ENCODE measurements around the gene TRHDE.
"Not testable (repeated sequence)": the region's sequence is repeated elsewhere in the genome, so short reads cannot be mapped to it uniquely, and the experiment has no call there.

Gene TRHDE

GRCh38 chr12:72509891-72510290 is 237.7 kb downstream of the TRHDE start:
- no peak for DNase-seq (ENCODE audit: low read depth in 2 of 3, low spot score in 2 of 3)

- no peak for DNase-seq (ENCODE audit: low read depth in 2 of 3, low spot score in 2 of 3)
These were observed 238.6 kb downstream of the TRHDE start for GRCh38 chr12:72510772-72511171.

DNA sequence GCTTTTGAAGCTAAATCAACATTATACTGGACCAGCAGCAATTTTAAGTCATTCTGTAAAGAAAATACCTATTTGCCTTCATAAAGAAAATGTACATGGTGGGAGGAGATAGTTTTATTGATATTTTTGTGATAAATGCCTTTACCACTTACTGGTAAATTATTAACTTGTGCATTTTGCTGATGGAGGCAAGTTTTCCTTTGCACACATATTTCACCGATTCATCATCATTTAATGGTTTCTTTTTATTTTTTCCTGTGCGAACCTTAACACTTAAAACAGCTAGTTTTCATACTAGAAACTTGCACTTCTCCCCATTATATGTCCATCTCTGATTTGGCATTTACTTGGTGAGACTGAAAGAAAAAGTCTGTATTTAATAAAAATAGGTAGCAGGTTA is 239.3 kb downstream of the TRHDE start:
- DNase-seq (ENCODE audit: low read depth in 2 of 3, low spot score in 2 of 3), result no peak

DNA sequence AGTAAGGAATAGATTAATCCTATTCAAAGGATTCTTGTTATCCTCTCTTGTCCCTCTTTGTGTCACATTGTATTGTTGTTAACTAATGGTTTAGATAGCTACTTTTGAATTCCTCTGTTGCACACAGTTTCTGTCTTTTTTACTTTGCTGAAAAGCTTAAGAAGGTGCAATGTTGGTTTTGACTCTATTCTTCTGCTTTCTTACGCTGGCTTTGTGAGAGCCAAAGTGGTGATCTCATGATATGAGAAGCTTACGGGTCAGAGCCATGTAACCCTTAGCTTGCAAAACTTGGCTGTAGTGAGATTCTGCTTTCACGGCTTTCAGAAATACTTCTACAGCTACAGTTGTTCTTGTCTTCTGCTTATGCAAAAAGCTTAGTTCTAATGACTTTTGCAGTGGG is 239.7 kb downstream of the TRHDE start:
- DNase-seq (ENCODE audit: low read depth in 2 of 3, low spot score in 2 of 3), result no peak

DNA sequence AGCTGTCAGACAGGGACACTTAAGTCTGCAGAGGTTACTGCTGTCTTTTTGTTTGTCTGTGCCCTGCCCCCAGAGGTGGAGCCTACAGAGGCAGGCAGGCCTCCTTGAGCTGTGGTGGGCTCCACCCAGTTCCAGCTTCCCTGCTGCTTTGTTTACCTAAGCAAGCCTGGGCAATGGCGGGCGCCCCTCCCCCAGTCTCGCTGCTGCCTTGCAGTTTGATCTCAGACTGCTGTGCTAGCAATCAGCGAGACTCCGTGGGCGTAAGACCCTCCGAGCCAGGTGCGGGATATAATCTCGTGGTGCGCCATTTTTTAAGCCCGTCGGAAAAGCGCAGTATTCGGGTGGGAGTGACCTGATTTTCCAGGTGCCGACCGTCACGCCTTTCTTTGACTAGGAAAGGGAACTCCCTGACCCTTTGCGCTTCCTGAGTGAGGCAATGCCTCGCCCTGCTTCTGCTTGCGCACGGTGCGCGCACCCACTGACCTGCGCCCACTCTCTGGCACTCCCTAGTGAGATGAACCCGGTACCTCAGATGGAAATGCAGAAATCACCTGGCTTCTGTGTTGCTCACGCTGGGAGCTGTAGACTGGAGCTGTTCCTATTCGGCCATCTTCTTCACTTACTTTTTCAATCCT is 248.0 kb downstream of the TRHDE start:
- DNase-seq (ENCODE audit: low read depth in 2 of 3, low spot score in 2 of 3), result not testable (repeated sequence)

- no peak for DNase-seq (ENCODE audit: low read depth in 2 of 3, low spot score in 2 of 3)
These were observed 249.2 kb downstream of the TRHDE start for GRCh38 chr12:72521326-72521725.

DNA sequence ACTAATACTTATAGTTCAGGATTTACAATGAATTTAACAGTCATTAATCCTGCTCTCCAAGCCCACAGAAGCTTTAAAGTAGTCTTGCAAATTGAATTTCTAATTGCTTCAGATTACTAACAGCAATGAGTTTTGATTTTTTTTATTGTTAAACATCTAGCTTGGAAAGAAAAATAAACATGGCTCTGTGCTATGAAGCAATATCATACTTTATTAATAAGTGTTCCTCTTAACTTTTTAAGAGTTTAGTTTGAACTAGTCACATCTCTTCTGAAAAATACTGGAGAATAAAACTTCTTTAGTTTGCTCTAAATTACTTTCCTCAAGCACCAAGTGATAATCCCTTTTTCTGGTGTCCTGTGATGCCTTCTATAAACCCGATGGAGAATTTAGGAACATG is 250.2 kb downstream of the TRHDE start:
- DNase-seq (ENCODE audit: low read depth in 2 of 3, low spot score in 2 of 3), result no peak

GRCh38 chr12:72523754-72524153 is 251.6 kb downstream of the TRHDE start:
- no peak for DNase-seq (ENCODE audit: low read depth in 2 of 3, low spot score in 2 of 3)

DNA sequence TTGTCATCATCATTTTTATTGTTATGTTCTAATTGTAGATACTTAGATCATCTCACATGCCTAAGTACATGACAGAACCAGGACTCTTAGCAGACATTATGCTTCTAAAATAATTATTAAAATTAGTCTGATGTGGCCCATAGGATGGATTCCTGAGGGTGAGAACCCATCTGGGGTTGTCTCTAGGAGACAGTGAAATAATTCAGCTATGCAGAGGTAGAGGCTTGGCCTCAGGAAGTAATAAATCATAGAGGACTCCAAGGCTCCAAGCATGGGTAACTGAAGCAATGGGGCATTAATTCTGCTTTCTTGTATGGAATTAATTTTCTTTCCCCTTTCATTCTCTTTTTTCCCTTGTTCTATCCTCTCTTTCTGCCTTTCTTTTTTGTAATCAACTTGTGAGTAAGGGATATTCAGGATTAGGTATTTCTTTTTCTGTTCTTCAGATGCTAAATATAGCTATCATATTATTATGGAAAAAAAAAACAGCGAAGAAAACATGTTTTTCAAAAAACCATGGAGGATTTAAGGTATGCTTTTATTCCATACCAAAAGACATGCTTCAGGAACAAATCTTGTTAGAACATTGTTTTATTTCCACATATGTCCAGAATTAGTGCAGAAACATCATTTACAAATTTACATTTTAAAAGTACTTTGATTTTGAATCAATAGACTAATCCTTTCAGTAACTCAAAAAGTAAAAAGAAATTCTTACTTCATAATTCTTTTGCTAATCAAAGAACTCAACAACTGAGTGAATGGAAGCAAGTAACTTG is 263.2 kb downstream of the TRHDE start:
- DNase-seq (ENCODE audit: low read depth in 2 of 3, low spot score in 2 of 3), result no peak

DNA sequence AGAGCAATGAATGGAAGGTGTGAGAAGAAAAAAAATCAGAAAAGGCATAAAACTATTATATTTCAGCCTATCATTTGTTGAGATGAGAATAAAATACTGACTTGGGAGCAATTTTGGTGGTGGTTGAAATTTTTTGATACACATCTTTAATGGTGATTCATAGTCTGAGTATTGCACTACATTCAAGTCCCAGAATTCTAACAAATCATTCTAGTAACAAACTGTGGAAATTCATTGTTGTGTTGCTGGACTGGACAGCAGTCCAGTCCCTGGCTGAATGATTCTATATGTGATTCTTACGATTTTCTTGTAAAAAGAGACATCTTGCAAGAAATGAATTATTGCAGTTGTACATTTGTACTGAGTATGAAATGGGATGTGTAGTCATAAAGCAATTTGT is 268.6 kb downstream of the TRHDE start:
- no peak for DNase-seq (ENCODE audit: low read depth in 2 of 3, low spot score in 2 of 3)

- no peak for DNase-seq (ENCODE audit: low read depth in 2 of 3, low spot score in 2 of 3)
These were observed 271.8 kb downstream of the TRHDE start for GRCh38 chr12:72543777-72544467.

DNA sequence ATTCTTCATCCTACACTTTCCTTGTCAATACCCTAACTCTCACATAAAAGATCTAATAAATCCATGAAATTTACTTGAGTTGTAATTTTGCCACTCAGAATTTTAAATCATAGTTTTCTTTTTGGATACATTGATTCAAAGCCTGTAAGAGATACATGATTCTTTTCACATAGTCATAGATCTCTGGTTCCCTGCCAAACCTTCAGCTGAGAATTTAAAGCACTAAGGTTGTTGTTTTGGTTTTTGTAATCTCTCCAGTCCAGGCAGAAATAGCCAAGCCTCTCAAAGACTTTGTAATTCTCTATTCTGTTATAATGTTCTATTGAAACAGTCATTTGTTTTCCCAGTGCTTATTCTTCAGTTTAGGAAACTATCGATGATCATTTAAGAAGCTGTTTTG is 273.9 kb downstream of the TRHDE start:
- no peak for DNase-seq (ENCODE audit: low read depth in 2 of 3, low spot score in 2 of 3)

- DNase-seq (ENCODE audit: low read depth in 2 of 3, low spot score in 2 of 3), result no peak
These were observed 275.4 kb downstream of the TRHDE start for GRCh38 chr12:72547573-72547972.

DNA sequence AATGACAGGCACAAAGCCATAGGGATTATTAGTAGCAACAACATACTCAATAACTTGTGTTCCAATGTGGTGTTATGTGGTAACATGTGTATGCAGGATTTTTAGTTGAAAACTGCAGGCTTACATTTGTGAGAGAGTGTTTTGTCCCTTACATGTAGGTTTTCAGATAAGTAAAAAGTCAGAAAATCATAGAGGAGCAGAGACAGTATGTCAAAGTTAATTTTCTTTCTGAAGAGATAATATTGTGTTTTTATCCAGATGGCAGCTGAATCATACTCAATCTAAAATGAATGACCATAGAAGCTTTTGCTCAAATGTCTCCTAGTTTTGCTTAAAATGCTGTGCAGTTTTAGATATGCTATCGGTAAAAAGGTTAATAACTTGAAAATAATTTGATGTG is 277.0 kb downstream of the TRHDE start:
- DNase-seq (ENCODE audit: low read depth in 2 of 3, low spot score in 2 of 3), result no peak

GRCh38 chr12:72560003-72560769 is 288.0 kb downstream of the TRHDE start:
- no peak for DNase-seq (ENCODE audit: low read depth in 2 of 3, low spot score in 2 of 3)

GRCh38 chr12:72570601-72571000 is 298.4 kb downstream of the TRHDE start:
- no peak for DNase-seq (ENCODE audit: low read depth in 2 of 3, low spot score in 2 of 3)

DNA sequence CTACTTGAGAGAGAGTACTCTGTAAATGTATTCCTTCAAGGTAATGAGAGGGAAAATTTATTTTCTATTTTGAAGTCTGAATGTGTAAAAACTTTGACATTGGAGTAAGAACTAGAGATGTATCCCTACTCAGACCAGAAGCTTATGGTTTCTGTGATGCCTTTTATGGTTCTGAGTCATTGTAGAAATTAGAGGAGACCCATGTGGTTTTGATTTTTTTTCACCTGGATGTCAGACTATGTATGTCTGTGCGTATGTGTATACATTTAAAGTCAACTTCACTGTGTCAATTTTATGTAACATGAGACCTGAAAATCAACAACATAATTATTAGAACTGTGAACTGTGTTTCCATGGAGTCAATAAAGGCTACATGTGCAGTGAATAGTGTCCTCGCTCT is 302.0 kb downstream of the TRHDE start:
- no peak for DNase-seq (ENCODE audit: low read depth in 2 of 3, low spot score in 2 of 3)

DNA sequence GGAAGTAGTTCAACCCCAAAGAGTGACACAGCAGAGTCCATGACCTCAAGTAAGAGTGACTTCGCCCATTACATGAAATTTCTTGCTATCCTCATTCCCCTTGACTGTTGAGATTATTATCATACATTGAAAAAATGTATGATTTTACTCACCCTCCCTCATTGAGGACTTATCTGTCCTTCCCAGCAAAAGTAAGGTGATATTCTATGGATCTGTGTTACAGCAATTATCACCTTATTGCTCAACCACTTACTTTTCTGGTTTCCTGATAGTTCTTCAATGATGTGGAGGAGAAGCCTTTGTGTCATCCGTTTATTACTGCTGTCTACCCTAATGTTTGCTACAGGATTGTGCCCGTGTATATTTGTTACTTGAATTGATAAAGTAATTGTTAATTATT is 306.2 kb downstream of the TRHDE start:
- DNase-seq (ENCODE audit: low read depth in 2 of 3, low spot score in 2 of 3), result no peak

GRCh38 chr12:72586456-72586855 is 314.3 kb downstream of the TRHDE start:
- no peak for DNase-seq (ENCODE audit: low read depth in 2 of 3, low spot score in 2 of 3)

- DNase-seq (ENCODE audit: low read depth in 2 of 3, low spot score in 2 of 3), result no peak
These were observed 330.4 kb downstream of the TRHDE start for GRCh38 chr12:72602581-72602980.

DNA sequence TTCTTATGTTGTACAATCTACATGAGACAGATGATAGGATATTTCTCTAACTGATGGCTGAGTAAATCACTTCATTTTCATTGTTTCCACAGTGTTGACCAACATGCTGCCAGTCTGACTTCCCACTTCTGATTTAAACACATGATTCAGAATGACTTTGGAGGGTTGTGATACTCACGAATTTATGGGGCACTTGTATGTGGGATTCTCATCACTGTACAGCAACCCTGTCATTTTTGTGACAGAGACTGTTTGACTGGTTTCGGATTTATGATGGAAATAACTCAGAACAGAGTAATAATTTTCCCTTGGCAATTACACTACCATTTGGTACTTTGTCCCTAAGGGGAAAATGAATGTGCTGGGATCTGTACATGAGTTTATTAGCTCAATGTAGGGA is 333.8 kb downstream of the TRHDE start:
- no peak for DNase-seq (ENCODE audit: low read depth in 2 of 3, low spot score in 2 of 3)

DNA sequence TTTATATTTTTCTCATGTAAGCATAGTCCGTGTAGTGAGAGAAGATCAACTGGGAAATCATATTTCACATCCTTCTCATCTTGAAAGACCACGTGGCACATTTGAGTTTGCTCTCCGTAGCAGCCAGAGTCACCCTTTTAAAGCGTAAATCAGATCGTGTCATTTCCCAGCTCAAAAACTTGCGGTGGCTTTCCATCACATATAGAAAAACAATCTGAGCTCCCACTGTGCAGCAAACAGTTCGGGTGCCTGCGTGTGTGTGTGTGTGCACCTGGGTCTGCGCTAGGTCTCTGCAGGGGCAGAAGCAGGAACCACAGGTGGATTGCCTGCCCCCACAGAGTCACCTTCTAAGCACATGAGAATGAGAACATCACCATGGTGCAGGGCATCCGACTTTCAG is 338.2 kb downstream of the TRHDE start:
- no peak for DNase-seq (ENCODE audit: low read depth in 2 of 3, low spot score in 2 of 3)
